GM18517 (cell line): ENCODE measurements around the gene CSF2.

Experiments used
- ATAC-seq: cut with Tn5 transposase; IDR thresholded peaks from one replicate; pipeline ENCODE4 v1.9.1; 2021; ENCODE audit warnings: mild to moderate bottlenecking, moderate library complexity; ENCODE audit not compliant: unreplicated experiment

Gene CSF2

GRCh38 chr5:132067941-132068808, 5.4 kb upstream of the CSF2 start:
- no peak for ATAC-seq

GRCh38 chr5:132069561-132069960, 4.0 kb upstream of the CSF2 start:
- ATAC-seq: no peak

DNA sequence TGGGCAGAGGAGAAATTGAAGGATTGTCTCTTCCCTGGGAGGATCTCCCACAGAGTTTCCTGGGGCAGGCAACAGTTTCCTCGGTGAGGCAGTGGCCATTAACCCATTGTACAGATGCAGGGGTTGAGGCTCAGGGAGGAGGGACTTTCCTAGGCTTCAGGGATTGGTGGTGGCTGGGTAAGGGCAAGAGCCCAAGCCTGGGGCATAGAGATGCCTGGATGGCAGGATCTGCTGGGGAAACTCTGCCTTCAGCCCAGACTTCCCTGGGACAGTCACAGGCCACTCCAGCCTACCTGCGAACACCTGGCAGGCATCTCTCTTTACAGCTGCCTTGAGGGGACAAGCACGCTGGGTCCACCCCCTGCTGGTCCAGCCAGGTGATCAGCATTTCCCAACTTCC, 3.6 kb upstream of the CSF2 start:
- ATAC-seq: no peak

DNA sequence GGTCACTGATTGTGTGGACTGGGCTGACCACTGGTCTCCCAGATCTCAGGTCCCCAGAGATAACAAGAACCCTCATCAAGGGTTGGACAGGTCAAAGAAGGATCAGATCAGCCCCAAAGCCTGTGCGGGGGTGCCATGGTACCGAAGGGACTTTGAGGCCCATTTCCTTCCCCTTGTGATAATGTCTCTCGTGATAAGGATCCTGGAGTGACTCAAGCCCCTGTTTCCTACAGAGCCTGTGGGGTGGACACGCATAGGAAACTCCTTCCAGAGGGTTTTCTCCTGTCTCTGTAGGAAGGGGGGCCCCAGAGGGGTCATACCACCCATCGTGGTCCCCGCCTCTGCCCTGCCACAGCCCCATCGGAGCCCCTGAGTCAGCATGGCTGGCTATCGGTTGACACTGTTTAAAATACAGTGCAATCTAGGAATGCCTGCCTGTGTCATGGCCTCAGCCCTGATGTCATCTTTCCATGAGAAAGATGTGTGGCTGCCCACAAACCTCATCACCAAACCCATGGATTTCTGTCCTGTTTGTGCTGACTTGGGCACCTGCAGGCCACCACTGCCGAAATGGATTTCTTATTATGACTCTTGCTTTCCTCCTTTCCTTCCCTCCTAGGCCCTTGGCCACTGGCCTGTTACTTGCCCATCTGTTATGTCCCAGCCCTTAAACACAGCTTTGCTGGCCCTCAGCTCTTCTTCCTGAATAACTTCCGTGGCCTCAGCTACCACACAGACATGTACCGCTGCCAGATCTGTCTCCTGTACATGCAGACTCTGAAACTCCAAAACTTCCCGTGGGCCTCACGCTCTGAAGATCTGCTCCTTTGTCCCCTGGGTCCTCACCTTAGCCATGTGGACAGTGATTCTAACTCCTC, 2.9 kb upstream of the CSF2 start:
- no peak for ATAC-seq

DNA sequence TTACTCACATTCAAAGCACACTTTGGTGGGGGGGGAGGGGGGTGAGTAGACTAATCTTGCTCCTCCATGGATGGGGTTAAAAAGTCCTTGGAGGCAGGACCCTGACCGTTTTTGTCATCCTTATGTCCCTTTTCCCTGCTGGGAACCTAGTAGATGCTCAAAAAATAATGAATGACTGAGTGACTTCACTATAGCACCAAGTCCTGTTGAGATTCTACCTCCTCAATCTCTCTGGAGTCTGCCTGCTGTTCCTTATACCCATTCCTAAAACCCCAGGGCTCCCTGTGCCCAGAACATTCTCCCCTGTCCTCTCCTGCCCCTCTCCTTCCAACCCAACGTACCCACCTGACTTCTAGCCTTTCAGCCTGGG, 2.3 kb upstream of the CSF2 start:
- no peak for ATAC-seq

DNA sequence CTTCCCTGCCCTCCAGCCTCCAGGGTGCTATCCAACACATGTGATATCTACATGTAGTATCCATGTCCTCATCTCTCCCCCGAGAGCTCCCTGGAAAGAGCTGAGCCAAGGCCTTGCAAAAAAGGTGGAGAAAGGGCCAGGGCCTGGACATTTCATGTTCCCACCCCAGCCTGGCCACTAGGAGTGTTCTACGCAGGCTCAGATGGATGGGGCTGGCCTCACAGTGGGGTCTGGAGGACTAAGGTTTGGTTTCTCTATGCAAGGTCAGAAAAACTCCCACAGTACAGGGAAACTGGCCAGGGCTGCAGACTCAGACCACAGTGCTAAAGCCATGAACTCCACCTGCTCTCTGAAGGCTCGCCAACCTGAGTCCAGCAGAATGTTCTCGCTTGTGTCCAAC, 1.5 kb upstream of the CSF2 start:
- ATAC-seq: no peak

GRCh38 chr5:132072528-132072927, 1.1 kb upstream of the CSF2 start:
- ATAC-seq: no peak

- no peak for ATAC-seq
These were observed 642 bp downstream of the CSF2 start for GRCh38 chr5:132074091-132074771.

GRCh38 chr5:132074772-132075718, 1.5 kb downstream of the CSF2 start:
- ATAC-seq: no peak

- ATAC-seq: no peak
These were observed 2.1 kb downstream of the CSF2 start for GRCh38 chr5:132075719-132076077.

DNA sequence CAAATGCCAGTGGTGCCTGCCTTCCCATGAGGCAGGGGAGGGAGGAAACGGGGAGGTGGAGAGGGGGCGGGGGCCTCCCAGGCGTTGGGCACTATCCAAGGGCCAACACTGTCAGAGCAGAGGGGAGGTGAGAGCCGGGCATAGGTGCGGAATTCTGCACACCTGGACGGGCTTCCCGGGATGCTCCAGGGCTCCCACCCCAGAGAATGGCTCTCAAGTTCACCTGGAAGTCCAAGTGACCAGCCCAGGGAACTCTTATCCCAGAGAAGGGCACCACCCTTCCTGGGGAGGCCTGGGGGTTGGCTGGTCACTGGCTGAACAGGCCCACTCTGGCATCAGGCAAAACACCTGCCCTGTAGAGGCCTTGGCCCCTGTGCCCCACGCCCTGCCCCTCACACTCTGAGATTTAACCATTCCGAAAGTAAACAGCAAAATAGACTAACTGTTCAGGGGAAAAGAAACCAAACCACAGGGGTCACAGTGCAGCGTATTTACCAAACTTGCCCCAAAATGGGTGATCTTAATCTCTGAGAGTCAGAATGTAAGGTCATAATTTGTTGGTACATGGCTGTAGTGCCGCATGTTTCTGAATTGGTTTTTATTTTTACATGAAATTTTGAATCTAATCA, 2.7 kb downstream of the CSF2 start:
- no peak for ATAC-seq

GRCh38 chr5:132076983-132077382, 3.4 kb downstream of the CSF2 start:
- no peak for ATAC-seq

- ATAC-seq: no peak
These were observed 5.5 kb downstream of the CSF2 start for GRCh38 chr5:132079081-132079480.

DNA sequence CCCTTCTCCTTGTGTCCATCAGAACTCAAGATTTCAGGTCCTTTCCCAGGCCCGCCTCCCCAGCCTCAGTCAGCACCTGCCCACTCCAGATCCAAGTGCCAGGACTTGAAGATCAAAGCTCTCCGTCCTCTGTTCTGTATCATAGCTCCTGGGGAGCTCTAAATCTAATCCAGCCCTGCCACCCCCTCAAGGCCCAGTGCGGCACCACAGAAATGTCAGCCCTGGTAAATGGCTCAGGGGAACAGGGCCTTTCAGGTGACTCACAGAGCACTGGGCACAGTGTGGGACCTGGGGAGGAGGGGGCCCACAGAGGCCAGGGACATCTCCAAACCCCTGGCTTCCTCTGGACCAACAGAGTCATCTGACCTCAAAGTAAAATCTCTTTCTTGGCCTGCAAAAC, 6.0 kb downstream of the CSF2 start:
- ATAC-seq: no peak

DNA sequence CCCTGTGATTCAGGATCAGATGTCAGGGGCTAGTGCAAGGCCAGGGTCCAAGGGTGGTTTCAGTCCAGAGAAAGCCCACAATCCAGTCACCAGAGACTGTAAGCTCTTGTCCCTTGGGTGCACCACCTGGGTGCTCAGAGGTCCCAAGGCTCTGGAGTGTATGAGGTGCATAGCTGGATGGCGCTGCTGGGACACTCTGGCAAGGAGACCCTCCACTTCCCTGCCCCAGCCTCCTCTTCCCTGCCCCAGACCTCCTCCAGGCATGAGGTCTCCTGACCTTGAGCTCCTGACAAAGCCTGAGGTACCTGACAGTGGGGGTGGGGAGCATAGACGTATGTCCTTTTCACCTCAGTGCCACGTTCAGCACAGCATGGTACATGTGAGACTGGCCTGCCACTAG, 7.0 kb downstream of the CSF2 start:
- ATAC-seq: no peak

- no peak for ATAC-seq
These were observed 7.9 kb downstream of the CSF2 start for GRCh38 chr5:132081458-132081857.

- no peak for ATAC-seq
These were observed 8.9 kb downstream of the CSF2 start for GRCh38 chr5:132082329-132083023.

GRCh38 chr5:132083071-132083678, 9.6 kb downstream of the CSF2 start:
- ATAC-seq: no peak

GRCh38 chr5:132085686-132086085, 12.1 kb downstream of the CSF2 start:
- ATAC-seq: no peak
